ENCODE data around the gene ARRB1.

ARRB1 gene

GRCh38 chr11:75246671-75247350, 104.7 kb downstream of the ARRB1 start:
- no peak for DNase-seq

DNA sequence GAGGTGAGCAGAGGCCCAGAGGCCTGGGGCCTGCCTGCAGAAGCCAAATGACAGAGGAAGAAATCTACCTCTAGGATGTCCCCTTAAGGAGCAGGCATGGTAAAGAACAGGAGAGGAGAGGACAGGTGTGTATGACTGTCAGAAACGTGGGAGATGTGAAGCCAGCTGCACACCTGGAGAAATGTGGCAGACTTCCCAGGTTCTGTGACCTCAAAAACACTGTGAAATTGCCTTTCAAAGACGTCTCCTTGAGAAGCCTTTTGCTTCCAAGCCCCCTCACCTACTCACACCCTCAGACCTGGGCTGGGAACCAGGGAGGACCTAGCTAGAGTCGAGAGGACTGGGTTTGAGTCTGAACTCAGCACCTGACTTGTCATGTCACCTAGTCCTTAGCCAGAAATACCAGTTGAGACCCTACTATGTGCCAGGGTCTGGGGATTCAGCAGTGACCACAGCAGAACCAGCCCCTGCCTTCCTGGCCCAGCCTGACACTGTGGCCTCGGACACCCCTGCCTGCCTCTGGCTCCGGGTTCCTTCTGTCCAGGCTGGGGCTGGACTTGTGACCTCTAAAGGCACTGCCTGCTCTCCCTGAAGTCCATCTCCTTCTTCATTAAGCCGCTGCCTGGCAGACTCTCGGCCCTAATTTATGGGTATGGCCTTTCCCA, 105.3 kb downstream of the ARRB1 start:
- no peak for DNase-seq

DNA sequence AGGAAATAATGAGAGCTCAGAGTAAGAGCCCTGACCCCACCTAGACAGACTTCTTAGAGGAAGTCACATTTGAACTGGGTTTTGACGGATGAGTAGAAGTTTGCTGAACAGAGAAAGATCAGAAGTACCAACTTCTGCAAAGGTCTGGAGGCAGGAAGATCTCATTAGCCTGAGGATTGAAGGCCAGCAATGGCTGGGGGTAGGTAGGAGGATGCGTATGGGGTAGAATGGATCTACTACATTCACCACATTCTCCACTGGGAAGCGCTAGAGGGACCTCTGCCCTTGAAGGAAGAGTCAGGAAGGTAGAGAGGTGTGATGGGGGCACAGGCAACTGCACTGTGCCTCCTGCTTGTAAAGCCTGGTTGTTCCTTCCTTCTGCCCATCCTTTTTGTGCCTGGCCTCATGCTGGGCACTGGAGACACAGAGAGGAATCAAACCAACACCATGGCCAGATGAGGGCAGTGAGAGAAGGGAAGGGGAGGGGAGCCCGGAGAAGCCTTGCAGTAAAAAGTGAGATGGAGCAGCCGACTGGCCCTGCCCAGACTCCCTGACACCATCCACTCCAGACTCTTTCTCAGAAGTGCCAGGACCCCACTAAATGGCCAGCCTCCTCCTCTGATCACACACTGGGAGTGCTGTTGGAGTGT, 106.0 kb downstream of the ARRB1 start:
- no peak for DNase-seq

DNA sequence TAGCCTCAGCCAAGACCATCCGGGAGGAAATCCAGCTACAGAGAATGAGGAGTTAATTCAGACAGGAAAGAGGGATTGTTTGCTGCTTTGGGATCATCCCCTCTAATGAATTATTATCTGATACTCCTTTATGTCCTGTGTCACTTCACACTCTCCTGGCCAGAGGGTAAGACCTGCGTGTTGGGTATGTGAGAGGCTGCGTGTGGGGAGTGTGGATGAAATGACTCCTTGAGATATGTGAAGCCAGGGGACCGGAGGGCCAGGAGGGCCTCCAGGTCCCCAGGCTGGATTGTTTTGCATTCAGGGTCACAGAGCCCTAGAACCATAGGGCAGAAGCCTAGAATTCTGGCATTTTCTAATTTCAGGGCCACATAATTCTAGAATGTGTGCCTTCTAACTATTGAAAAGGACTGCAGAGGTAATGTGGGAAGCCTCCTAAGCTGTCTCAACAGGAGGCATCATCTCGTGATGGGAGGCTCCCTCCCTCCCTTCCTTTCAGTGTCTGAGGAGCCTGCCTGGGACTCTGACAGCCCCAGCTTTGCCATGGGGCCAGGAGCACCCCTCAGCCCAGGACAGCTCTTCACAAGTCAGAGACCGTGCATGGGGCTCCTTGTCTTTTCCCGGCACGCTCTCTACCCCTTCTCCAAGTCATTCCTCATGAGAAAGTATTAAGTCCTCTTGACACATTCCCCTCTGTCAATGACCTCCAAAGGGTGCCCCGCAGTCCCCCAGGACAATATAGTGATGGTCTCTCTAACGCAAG, 107.2 kb downstream of the ARRB1 start:
- DNase-seq = no peak

DNA sequence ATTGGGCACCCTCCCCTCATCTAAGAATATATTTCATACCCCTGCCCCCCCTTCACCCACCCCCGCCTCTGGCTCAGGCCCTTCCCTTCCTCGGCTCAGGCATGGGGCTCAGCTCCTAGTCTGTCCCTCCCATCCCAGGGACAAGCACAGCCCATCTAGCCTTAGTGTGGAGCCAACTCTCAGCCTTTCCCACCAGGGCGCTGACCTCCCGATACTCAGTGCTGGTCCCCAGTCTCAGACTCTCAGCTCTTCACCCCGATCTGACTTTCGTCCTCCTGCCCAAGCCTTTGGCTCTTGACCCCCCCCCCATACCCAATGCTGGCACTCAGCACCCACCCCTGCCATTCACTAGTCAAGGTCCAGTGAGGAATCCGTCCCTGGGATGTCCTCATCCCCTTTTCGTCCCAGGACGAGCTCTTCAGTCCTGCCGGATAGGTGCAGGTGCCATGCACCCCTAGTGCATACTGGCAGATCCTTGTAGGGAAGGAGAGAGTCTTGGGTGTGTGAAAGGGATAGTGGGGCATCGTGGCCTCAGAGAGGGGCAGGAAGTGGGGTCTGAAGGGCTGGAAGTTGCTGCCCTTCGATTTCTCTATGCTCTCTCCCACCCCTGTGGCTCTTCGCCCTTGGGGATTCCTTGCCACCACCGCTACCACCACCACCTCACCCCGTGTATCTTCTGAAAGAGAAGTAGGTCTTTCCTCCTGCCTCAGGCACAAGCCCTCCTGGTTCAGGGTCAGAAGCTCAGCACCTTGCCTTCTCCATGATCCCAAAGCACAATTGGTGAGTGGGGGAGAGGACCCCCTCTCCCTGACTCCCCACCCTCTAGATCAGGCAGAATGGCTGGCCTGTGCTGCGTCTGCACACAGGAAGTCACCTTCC, 108.5 kb downstream of the ARRB1 start:
- no peak for DNase-seq

GRCh38 chr11:75241906-75242644, 109.4 kb downstream of the ARRB1 start:
- DNase-seq = no peak

- peak; percentile 77 for DNase-seq
These were observed 110.2 kb downstream of the ARRB1 start for GRCh38 chr11:75241036-75241905.

DNA sequence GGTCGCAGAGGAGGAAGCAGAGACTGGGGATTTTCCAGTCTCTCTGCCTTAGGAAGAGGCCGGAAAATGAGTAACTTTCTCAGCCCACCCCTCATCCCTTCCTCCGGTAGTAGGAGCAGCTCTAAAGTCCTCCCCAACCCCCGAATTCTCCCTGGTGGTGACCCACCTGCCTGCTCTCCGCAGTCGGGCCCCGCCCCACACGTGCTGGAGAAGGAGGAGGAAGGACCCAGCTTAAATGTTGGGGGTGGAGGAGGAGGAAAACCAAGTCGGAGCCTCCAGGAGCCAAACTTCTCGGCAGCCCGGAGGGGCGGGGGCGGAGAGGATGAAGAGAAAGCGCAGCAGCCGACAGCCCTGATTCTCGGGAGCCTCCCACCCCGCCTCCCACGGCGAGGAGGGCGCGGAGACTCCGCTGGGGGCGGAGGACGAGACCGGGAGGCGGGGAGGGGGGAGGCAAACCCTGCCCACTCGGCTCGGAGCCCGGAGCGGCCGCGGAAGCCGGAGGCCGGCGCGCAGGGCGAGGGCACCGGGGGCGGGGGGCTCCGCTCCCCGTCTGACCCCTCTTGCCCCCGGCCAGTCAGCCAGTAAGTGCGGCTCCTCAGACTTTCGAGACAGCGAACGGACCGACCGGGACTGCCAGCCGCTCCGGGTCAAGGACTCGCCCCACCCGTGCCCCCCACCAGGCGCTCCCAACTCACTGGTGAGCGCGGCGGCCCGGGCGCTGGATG, 111.0 kb downstream of the ARRB1 start, which contains the start of gene TPBGL:
Gene TPBGL, plus strand, starts transcription at position 464 of the 725 bp plus-strand sequence. CDS start 276 bp downstream, outside the sequence.
- no peak for DNase-seq

DNA sequence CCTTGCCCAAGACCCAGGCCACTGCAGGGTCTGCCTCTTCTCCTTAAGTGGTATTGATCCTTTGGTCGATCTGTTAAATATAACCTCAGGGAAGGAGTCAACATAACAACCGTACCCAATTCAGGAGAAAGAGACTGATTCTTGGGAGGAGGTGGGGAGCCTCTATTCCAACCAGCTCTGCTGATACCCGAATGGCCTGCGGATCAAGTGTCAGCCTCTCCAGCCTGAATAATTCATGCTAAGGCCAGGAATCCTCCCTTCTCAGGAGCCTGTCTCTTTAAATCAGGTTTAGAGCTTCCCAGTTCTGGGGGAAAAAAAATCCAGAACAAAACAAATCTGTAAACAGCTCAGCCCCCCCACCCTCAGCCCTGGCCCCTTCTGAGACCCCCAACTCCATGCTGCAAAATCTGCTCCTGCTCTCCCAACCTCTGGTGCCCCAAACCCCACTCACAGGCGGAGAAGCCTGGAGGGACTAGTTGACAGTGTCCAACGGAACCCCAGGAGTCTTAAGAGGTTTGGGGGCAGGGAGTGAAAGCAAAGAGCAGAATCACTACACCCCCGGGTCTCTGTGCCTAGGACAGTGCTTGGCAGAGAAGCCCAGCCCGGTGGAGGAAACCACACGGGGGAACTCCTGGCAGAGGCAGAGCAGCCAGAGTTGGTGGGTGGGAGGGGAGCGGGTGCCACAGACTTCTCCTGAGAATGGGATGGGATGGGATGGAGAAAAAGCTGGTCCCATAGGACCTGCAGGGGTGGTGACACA, 111.8 kb downstream of the ARRB1 start:
- DNase-seq = no peak

DNA sequence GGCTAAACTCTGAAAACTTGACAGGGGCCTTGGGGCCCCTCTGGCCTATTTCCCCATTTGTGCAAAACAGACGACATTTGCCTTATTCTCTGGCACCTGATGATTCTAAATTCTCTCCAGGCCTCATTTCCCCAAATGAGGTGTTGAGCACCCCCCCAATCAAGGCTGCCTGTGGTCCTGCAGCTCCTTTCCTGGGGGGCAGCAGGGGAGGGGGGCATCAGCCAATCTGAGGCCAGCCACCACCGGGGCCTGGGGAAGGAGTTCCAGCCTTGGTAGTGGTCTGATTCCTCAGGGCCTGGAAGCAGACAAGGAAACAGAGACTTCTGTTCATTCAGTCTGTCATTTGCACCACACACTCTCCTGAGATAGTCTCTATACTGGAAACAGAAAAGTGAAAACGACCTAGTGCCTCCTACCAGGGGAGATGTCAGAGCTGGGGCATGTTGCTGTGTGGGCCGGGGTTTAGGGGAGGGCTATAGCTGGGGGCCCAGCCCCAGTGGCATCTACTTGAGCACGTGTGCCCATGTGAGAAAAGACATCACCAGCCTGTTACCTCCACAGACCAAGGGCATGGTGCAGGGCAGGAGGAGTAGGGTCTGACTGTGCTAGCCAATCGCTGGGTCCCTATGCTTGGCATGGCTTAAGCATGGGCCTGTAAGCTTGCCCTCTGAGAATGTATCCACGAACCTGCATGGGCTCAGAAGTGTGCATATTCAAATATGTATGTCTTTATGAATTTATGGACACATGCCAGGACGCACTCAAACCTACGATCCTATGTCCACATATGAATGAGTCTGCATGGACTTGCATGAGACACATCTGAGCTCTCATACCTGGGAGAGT, 112.6 kb downstream of the ARRB1 start:
- no peak for DNase-seq

- no peak for DNase-seq
These were observed 114.4 kb downstream of the ARRB1 start for GRCh38 chr11:75237050-75237449.

- DNase-seq = no peak
These were observed 115.4 kb downstream of the ARRB1 start for GRCh38 chr11:75236062-75236461.

DNA sequence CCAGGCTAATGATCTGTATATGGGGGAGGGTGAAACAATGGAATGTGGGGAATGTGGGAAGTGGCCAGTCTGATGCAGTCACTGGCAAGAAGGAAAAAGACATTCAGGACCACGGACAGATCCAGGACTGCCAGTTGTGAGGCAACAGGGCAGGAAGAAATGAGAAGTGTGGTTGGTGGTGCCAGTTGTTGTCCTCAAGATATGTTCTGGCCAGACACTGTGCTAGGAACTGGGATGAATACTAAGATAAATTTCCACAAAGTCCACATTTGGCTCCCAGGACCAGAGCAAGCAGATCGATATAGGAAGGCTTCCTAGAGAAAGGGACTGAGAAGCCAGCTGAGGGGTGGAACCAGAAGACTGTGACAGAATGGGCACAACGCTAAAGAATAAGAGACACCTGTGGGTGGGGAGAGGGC, 117.7 kb downstream of the ARRB1 start:
- peak; percentile 53 for DNase-seq

DNA sequence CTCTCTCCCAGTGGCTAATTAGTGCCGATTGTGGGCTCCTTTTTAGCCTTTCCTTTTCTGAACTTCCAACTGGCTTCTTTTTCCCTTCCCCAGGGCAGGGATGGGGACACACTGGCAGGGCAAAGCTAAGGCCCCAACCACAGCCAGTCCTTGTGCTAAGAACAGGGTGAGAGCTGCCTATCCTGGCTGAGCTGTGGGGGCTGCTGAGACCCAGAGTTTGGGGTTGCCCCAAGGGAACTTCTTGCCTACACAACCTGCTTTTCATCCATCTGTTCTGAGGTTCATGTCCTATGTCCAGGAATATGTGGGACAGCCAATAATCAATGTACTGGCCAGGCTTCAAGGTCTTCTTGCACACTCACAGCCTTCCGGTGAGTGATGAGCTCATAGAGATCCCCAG, 120.8 kb downstream of the ARRB1 start:
- DNase-seq = no peak

DNA sequence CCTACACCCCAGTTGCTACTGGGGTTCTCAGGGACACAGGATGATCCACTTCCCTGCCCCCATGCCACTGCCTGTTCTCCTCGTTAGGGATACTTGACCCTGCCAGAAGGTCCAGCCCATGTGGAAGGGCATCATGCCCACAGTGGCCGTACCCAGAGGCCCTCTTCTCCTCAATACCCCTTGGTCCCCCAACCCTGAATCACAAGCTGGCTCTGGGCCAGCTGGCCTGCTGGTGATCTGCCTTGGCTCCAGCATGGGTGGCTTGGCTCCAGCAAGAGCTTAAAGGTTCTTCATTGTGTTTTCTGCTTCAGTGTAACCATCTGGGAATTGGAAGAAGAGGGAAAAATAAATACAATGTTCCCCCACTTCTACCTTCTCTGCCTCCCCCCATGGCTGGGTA, 122.0 kb downstream of the ARRB1 start:
- no peak for DNase-seq

DNA sequence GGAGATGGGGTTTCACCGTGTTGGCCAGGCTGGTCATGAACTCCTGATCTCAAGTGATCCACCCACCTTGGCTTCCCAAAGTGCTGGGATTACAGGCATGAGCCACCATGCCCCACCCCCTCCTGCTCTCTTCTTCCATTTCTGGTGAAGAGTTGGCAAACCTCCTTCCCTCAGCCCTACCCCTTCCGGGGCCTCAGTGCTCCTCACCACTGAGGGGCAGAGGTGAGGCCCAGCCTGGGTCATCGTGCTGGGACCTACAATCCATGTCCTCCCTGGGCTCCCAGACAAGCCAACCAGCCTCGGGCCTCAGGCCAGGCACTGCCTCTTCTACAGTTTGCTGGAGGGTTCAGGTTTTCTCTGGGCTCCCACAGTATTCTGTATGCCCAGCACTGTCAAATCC, 125.7 kb downstream of the ARRB1 start:
- DNase-seq = no peak

GRCh38 chr11:75223954-75224643, 127.4 kb downstream of the ARRB1 start:
- DNase-seq = no peak
